Thyroid gland (tissue), 4 donors: ENCODE results near the gene PPOX.

Source experiments
- CTCF ChIP-seq, 6 experiments: fragments of 200-600 bp in 3 of 6; fragments of 450-650 bp in 3 of 6; sonication (generic) in 3 of 6; IDR thresholded peaks; one replicate each; pipeline ENCODE4 v1.5.1; 2016 to 2019; ENCODE audit warnings: antibody characterized with exemption in 6 of 6, mild to moderate bottlenecking in 2 of 6, inconsistent platforms in 1 of 6, moderate library complexity in 1 of 6
- POLR2A ChIP-seq, 2 donors: fragments of 450-650 bp; IDR thresholded peaks; one replicate each; pipeline ENCODE4 v1.6.1; 2017; ENCODE audit warnings: antibody characterized with exemption in 2 of 2, mild to moderate bottlenecking in 2 of 2, moderate library complexity in 1 of 2

GRCh38 chr1:161188381-161188780, 22.2 kb downstream of the PPOX start:
- TF ChIP-seq CTCF (IDR thresholded peaks at IDR 0.05), result no peak
- TF ChIP-seq POLR2A (IDR thresholded peaks at IDR 0.05), result no peak
